EH (cell line): Measurements from ENCODE around the gene C8G.

Experiments used
- DNase-seq: peaks from one replicate; pipeline ENCODE4 v3.0.0-alpha.2; 2015; ENCODE audit warnings: low read depth

Gene C8G

DNA sequence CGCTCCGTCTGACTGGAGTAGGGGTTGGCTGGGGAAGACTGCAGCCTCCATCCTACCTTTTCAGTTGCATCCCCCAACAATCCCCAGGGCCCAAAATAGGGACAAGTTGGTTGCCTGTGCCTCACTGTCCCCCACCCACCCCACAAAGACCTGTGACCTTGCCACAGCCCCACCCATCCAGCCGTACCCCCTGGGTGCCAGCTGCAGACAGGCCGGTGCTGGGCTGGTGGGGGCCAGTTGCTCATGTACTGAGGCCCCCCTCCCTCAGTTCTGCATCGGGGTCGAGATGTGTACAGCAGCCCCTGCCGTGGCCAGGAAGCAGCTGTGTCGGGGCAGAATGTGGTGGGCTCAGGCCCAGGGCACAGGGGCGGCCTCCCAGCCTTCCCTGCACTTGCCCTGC is 38.1 kb downstream of the C8G start:
- no peak for DNase-seq

GRCh38 chr9:136983656-136984314 is 38.7 kb downstream of the C8G start:
- no peak for DNase-seq

DNA sequence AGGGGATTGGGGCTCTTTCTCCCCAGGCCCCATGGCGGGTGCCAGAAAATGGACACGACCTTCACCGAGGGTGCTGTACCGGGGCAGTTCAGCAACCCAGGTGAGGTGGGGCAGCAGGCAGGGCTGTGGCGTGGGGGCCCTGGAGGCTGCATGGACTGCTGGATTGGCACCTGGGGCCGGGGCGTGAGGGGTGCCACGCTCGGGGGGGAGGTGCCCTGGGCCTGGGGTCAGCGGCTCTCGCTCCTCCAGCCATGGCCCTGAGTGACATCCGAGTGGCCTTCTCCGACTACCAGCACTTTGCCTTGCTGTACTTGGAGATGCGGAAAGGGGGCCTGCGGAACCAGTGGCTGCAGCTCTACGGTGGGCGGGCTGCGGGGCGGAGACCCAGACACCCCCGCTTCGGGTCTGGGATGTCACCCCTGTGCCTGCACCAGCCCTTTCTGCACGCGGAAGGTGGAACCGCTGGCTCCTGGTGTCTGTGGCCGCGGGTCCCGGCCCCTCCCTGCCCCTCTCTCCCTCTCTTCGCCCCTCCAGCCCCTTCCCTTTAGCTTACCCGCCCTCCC is 39.5 kb downstream of the C8G start:
- DNase-seq, result no peak

DNA sequence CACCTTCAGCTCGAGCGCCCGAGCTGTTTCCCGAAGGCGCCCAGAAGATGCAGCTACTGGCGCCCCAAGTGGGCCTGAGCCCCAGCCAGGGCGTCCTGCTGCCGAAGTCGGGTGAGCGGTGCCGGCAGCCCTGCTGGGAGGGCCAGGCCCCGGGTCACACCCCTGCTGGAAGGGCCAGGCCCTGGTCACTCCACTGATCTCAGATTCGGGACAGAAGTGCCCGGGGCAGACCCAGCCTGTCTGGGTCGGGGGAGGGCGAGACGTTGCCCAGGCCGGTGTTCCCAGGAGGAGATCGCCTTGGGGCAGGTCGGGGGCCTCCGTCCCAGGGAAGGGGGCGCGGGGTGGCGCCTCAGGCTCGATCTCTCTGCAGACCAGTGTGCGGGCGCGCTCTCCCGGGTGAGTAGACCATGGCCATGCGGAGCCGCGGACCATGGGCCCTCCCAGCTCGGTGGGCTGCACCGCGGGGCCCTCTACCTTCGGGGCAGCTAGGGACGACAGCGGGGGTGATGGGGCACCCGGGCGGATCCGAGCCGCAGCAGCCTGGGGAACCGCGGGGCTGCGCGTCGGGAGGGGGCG is 40.1 kb downstream of the C8G start:
- DNase-seq, result no peak

GRCh38 chr9:136985853-136986252 is 40.8 kb downstream of the C8G start:
- no peak for DNase-seq

GRCh38 chr9:136988872-136989271 is 43.8 kb downstream of the C8G start:
- DNase-seq, result no peak

GRCh38 chr9:136990242-136990911 is 45.3 kb downstream of the C8G start:
- DNase-seq, result no peak

- peak; percentile 90 for DNase-seq
Measured at GRCh38 chr9:136991993-136992818, 47.2 kb downstream of the C8G start, which contains the start of gene PAXX. PAXX (plus strand) TSS chr9:136992422; CDS start chr9:136992444, 22 bp downstream.

GRCh38 chr9:136992819-136993369 is 47.9 kb downstream of the C8G start:
- no peak for DNase-seq

- no peak for DNase-seq
Measured at GRCh38 chr9:136994180-136994887, 49.3 kb downstream of the C8G start.

- DNase-seq, result no peak
Measured at GRCh38 chr9:136994888-136995230, 49.8 kb downstream of the C8G start.

GRCh38 chr9:136995362-136995761 is 50.3 kb downstream of the C8G start:
- no peak for DNase-seq

DNA sequence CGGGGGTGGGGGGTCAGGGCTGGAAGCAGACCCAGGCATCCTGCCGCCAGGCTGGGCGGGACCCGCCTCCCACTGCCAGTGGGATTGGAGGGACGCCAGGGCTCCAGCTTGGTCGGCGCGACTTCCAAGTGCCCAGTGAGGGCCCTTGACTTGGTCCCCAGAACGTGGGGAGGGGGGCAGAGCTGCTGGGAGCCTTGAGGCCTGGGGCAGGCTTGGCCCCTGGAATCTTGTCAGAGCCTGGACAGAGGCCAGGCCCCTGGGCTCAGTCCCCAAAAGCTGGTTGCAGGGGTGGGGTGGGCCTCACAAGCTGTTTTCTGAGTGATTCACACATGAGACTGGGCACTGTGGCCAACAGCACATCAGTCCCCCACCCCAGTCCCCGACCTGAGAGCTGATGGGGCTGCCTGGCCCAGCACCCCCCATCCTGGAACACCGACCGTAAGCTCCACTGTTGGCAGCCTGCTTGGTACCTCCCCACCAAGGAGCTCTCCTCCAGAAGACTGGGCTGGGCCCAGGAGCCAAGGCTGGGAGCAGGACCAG is 50.8 kb downstream of the C8G start:
- DNase-seq, result peak; percentile 56
